ENCODE results near the gene EVI5L. TPM values are rescaled to one million over a fixed set of nuclear protein-coding genes. Genes with fewer than 3 reads are reported as not detected.

Gene EVI5L
- total and polyA plus RNA-seq, 9 donors: 5.1 to 15.9 (median 10.9) TPM

- Histone ChIP-seq H3K27ac (no peak overlapping the region), H3K4me1 (ENCODE audit: insufficient read depth) (peaks cover 13% of the 10 kb centered on the region), H3K9me3 (no peaks in the 10 kb centered on the region), H3K36me3 (no peaks in the 10 kb centered on the region), H3K4me3 (no peak overlapping the region), H3K27me3 (no peaks in the 10 kb centered on the region)
- TF ChIP-seq CTCF (IDR thresholded peaks at IDR 0.05): no peak
- no peak for TF ChIP-seq POLR2A (IDR thresholded peaks at IDR 0.05)
- no peak for TF ChIP-seq EP300 (IDR thresholded peaks at IDR 0.05)
- intact Hi-C loops (cut with DNase I): no loop called here
- peak in 3 of 5 donors; percentile 23 to 35 (median 31) for DNase-seq
- whole genome bisulfite sequencing, 3 donors: 86 to 90% (median 88%) methylated on average over 17 to 19 of the region's 19 CpGs
Observed at GRCh38 chr19:7908742-7909461, 78.9 kb downstream of the EVI5L start.

- Histone ChIP-seq H3K27me3 (no peaks in the 10 kb centered on the region), H3K4me1 (ENCODE audit: insufficient read depth) (peaks cover 10% of the 10 kb centered on the region), H3K36me3 (no peaks in the 10 kb centered on the region), H3K4me3 (no peak overlapping the region), H3K27ac (no peak overlapping the region), H3K9me3 (no peaks in the 10 kb centered on the region)
- DNase-seq: peak in 3 of 5 donors; percentile 23 to 34 (median 24)
- intact Hi-C loops (cut with DNase I): no loop called here
- no peak for TF ChIP-seq EP300 (IDR thresholded peaks at IDR 0.05)
- no peak for TF ChIP-seq POLR2A (IDR thresholded peaks at IDR 0.05)
- TF ChIP-seq CTCF (IDR thresholded peaks at IDR 0.05): no peak
- 84 to 93% (median 91%) methylated on average over 10 to 21 of the region's 21 CpGs for WGBS, 3 donors
Observed at GRCh38 chr19:7909471-7910067, 79.6 kb downstream of the EVI5L start.

GRCh38 chr19:7910321-7911161, 80.5 kb downstream of the EVI5L start:
- TF ChIP-seq EP300 (IDR thresholded peaks at IDR 0.05) (no peak), POLR2A (IDR thresholded peaks at IDR 0.05) (no peak), CTCF (IDR thresholded peaks at IDR 0.05) (no peak)
- Histone ChIP-seq H3K27me3 (peaks cover 1% of the 10 kb centered on the region), H3K4me3 (no peak overlapping the region), H3K9me3 (no peaks in the 10 kb centered on the region), H3K4me1 (ENCODE audit: insufficient read depth) (peaks cover 4% of the 10 kb centered on the region), H3K36me3 (no peaks in the 10 kb centered on the region), H3K27ac (no peak overlapping the region)
- WGBS, 3 donors: 87 to 93% (median 90%) methylated on average over 49 to 54 of the region's 54 CpGs
- DNase-seq: peak in 3 of 5 donors; percentile 30 to 43 (median 33)
- intact Hi-C loops (cut with DNase I): no loop called here

GRCh38 chr19:7911508-7912143, 81.6 kb downstream of the EVI5L start:
- Histone ChIP-seq H3K27ac (no peak overlapping the region), H3K4me3 (no peak overlapping the region), H3K9me3 (no peaks in the 10 kb centered on the region), H3K4me1 (ENCODE audit: insufficient read depth) (peaks cover 3% of the 10 kb centered on the region), H3K36me3 (no peaks in the 10 kb centered on the region), H3K27me3 (peaks cover 6% of the 10 kb centered on the region)
- intact Hi-C loops (cut with DNase I): no loop called here
- DNase-seq: peak in 3 of 5 donors; percentile 11 to 38 (median 25)
- TF ChIP-seq EP300 (IDR thresholded peaks at IDR 0.05) (no peak), POLR2A (IDR thresholded peaks at IDR 0.05) (no peak), CTCF (IDR thresholded peaks at IDR 0.05) (no peak)
- 85 to 87% (median 87%) methylated on average over 18 of the region's 18 CpGs for WGBS, 3 donors
